Fibroblast of skin of right biceps (primary cell): ENCODE measurements around the gene MSH2.
A peak's percentile ranks its signal among the peaks of the same experiment; 100 is the strongest.

Experiments
- DNase-seq: peaks from one replicate; pipeline ENCODE4 v3.0.0-alpha.2; 2013

MSH2 gene

DNA sequence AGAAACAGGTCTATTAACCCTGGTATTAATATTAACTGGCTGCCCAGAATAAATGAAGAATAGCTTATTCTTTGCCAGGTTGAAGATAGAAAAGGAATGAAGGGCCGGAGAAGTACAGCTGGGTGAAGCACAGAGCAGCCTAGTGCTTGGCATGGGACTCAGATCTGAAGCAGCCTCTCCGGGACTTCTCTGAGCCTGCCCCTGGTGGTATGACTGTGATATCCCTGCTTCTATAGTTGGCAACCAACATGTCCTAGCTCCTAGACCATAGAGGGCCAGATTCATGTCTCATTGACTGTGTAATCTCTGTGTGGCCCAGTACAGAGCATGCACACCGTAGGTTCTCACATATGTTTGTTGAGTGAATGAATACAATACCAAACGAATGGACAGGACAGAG is 107.8 kb downstream of the MSH2 start:
- no peak for DNase-seq

- DNase-seq, result peak; percentile 22
Measured at GRCh38 chr2:47512581-47513083, 109.7 kb downstream of the MSH2 start.

GRCh38 chr2:47513981-47514520 is 111.1 kb downstream of the MSH2 start:
- DNase-seq, result no peak

- no peak for DNase-seq
Measured at GRCh38 chr2:47516360-47517104, 113.6 kb downstream of the MSH2 start.

DNA sequence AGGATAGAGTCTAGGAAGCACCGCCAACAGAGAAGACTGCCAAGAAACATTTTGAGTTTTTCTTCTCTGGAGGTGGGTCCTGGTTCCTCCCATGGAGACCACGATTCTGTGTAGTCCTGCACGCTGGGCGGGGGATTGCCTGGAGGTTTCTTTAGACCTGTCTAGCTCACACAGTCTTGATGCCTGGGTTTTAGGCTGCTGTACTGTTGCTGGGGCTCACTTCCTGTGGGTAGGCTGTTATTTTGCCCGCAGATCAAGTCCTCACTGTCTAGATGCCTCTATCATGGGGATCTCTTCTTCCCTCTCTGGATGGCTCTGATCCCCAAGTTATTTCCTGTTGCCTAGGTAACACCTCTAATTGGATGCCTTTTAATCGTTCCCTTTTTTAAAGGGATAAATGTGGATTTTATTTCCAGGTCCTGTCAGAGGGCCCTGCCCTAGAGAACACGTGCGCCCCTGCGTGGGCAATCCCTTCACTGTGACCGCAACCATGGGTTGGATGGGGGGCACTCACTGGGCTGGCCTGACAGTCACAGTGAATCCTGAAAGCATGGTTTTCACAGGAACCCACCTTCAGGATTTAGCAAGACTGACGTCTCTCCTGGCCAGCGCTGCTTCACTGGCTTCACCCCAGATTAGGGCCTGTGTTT is 115.7 kb downstream of the MSH2 start:
- DNase-seq, result no peak

DNA sequence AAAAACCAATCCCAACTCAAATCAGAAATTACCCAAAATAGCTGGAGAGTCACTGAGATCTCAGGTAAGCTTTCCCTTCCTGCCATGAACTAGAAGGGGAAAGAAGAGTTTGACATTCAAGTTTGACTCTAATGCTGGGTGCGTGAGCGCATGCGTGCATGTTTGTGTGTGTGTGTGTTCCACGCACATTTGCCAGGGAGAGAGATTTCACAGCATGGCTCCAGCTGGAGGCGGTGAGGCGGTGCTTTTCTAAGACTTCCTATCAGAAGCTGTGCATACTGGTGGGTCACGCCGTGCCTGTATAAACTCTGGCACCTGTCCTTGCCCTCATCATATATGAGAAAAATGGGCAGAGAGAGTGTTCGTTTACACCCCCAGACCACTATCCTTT is 116.2 kb downstream of the MSH2 start:
- DNase-seq, result no peak

DNA sequence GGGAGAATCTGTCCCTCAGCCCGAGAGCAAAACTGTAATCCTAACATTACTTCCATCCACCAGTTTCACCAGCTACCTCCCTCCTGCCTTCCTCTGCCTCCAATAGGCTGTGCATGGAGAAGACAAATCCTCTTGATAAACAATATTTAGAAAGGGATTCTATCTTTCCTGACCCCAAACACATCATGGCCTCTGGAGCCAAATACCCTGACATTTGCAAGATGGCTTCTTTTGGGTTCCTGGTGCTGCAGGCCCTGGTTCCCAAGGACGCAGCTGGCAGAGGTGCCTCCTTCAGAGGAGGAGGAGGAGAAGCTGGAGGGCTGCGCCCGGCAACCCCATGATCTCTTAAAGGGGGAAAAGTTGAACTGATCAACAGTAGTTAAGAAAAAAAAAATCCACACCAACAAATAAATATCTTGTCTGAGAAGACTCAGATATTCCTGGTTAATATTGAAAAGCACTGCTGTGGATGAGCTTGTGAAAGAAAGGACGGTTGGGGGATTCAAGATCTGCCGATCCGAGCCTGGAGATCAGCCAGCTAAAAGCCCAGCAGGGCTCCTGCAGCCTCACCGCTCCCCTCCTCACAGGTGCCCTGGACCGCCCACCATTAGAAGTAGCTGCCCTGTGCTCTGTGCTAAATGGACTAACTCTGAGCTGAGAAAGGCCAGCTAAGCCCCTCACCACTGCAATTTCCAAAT is 116.8 kb downstream of the MSH2 start:
- DNase-seq, result no peak

- peak; percentile 65 for DNase-seq
Measured at GRCh38 chr2:47520302-47520630, 117.3 kb downstream of the MSH2 start.

DNA sequence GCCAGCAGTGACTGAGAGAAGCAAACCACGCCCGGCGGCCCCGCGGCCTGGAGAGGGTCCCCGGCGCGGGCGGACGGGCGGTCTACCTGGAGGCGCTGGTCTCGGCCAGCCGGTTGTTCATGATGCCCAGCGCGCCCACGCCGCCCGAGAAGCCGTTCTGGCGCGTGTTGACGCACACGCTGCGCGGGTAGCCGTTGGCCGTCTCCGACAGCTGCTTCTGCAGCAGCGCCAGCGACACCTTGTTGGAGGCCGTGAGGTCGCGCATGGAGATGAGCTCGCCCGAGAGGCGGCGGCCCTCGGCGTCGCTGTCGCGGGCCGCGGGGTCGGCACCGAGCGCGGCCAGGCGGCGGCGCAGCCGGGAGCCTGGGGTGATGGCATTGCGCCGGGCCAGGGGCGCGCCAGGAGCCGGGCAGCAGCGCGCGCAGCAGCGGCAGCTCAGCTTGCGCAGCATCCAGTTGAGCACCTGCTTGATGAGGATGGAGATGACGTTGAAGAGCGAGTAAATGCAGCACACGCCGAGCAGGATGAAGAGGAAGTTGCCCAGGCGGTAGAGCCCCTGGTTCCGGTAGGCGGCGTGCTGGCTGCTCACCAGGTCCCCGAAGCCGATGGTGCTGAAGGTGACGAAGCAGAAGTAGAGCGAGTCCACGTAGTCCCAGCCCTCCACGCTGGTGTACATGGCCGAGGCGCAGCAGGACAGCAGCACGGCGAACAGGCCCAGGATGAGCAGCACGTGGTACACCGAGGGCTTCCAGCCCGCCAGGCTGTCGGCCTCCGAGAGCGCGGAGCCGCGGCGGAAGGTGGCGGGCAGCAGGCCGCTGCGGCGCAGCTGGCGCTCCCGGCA is 118.1 kb downstream of the MSH2 start:
- DNase-seq, result peak; percentile 63

- DNase-seq, result no peak
Measured at GRCh38 chr2:47521666-47522285, 118.8 kb downstream of the MSH2 start.

DNA sequence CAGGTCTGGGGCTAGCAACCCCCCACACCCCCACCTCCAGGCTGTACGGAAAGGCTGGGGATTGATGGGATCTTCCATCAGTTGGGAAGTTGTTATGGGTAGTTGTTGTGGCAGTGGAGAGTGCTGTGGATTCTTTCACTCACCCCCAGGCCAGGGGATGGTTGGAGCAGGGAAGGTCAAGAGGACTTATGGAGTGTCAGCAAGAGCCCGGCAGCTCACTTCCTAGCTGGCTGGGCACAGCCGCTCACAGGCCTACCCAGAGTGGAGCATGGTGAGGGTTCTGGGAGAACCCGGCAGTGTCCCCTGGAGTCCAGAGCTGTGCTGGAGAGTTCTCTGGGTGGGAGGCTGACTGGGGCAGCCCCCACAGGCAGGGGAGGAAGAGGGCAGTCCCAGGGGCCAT is 122.2 kb downstream of the MSH2 start:
- DNase-seq, result no peak

DNA sequence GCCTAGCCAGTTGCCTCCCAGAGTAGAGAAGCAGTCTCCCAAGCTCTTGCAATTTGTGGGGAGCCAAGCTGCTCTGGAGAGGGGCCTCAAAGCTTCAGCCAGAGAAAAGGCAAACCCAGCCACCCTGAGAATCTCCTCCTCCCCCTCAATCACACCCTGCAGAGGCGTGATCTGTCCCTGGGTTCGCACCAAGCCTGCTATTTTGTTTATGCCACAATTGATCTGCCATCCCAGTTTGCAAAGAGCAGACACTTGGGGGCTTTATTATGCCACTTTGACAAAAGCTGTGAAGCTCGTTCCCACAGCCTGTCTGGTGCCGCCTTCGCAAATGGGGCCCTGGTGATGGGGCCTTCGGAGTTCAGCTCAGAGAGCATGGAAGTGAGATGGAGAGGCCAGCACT is 125.5 kb downstream of the MSH2 start:
- DNase-seq, result no peak

GRCh38 chr2:47528874-47529273 is 125.9 kb downstream of the MSH2 start:
- peak; percentile 34 for DNase-seq

DNA sequence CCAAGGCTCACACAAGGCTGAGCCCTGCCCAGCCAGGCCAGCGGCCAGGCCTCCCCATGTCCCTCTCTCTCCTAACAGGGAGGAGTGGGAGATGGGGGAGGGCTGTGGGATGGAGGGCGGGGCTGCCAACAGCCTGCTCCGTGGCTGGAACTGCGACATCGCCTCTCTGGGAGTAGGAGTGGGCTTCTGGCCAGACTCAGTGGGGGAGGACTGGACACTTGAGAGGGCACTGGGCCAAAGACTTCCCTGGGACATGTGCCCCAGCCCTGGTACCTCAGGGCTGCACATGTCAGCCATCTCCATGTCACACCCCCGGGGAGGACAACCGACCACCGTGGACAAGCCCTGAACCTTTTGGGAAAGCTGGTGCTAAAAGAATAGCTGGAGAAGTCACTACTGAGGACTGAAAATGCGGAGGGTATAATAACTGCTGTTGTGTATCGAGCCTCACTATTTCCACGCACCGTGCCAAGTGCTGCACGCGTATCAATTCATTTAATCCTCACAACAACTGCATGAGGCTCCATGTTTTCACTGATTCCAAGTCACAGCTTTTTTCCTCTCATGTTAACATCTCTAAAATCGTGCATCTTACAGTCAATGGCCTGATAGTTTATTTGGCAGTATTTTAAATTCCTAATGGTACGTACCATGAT is 127.3 kb downstream of the MSH2 start:
- no peak for DNase-seq

DNA sequence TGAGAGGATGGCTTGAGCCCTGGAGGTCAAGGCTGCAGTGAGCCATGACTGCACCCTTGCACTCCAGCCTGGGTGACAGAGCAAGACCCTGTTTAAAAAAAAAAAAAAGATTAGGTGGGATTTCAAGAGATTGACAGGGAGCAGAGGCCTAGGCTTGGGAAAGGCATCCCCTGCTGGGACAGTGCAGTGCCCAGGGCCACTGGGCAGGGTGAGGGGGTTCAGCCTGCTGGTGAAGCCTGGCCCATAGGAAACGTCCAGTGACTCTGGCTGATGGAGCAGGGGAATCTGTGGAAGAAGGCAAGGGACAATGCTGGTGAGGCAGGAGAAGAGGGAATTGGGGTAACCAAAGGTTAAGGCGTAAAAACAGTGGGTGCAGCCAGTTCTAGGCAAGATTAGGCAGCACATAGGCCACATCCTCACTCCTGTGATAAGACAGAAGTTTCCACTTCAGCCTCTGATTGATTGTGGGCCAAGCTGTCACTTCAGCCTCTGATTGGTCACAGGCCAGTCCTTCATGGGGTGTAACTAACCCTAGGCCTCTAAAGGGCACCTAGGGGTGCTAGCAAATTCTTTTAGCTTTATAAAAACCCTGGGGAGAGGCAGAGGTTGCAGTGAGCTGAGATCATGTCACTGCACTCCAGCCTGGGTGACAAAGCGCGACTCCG is 128.6 kb downstream of the MSH2 start:
- DNase-seq, result no peak
